ENCODE data around the gene TPD52L1.

Gene TPD52L1

DNA sequence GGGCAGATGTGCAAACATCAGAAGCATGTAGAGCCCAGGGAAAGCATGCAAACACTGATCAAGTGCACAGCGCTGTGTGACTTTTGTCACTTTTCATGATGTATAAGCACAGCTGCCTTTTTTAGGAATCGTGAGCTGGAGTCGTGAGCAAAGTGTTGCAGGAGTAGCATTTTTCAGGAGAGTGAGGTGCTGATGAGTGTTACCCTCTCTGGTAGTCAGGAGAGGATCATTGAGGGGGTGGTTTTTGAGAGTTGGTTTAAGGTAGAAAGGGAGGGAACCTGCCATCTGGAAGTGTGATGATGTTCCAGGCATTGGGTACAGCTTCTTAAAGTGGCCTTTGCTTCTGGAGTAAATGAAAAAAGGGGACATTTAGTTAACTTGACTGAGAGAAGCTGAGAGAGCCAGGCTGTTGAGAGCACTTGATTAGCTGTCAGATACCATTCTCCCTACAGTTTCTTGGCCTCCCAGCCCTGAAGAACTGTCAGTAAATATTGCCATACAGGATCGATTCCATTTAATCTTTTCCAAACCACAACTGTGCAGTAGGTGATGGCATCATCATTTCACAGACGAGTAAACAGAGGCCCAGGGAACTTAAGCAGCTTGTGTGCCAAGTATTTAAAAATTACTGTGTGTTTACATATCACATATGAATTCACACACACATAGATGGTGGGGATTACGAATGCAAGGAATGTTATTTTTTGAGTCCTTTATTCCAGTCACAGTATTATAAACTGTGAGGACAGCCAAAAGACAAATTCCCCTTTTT lies 28.9 kb downstream of the TPD52L1 start:
- Mint-ChIP-seq H3K9me3 (no peaks in the 10 kb centered on the region), H3K4me1 (ENCODE audit: low read depth) (no peaks in the 10 kb centered on the region), H3K27ac (no peak overlapping the region), H3K36me3 (ENCODE audit: low read depth) (no peaks in the 10 kb centered on the region), H3K4me3 (no peak overlapping the region), H3K27me3 (peaks cover 24% of the 10 kb centered on the region)

DNA sequence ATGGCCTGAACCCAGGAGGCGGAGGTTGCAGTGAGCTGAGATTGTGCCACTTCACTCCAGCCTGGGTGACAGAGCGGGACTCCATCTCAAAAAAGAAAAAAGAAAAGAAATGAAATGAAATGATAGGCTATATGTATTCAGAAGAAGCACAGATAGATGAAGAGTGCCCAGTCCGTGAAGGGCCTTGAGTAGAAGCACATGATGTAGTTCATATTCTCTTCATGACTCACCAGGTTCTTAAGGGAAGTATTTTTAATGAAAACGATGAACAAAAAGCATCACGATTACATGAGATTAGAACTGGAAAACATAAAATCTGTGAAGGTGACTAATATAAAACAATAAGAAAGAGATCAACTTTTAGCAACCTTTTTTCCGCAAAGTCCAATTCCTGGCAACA lies 29.8 kb downstream of the TPD52L1 start:
- no peak overlapping the region for H3K27ac Mint-ChIP-seq
- H3K27me3 Mint-ChIP-seq, result peaks cover 24% of the 10 kb centered on the region
- no peaks in the 10 kb centered on the region for H3K36me3 Mint-ChIP-seq (ENCODE audit: low read depth)
- no peaks in the 10 kb centered on the region for H3K4me1 Mint-ChIP-seq (ENCODE audit: low read depth)
- H3K9me3 Mint-ChIP-seq, result no peaks in the 10 kb centered on the region
- no peak overlapping the region for H3K4me3 Mint-ChIP-seq

GRCh38 chr6:125188037-125188436 lies 34.5 kb downstream of the TPD52L1 start:
- H3K9me3 Mint-ChIP-seq, result no peaks in the 10 kb centered on the region
- H3K27me3 Mint-ChIP-seq, result peaks cover 6% of the 10 kb centered on the region
- H3K4me3 Mint-ChIP-seq, result no peak overlapping the region
- H3K36me3 Mint-ChIP-seq (ENCODE audit: low read depth), result no peaks in the 10 kb centered on the region
- no peaks in the 10 kb centered on the region for H3K4me1 Mint-ChIP-seq (ENCODE audit: low read depth)
- H3K27ac Mint-ChIP-seq, result no peak overlapping the region

DNA sequence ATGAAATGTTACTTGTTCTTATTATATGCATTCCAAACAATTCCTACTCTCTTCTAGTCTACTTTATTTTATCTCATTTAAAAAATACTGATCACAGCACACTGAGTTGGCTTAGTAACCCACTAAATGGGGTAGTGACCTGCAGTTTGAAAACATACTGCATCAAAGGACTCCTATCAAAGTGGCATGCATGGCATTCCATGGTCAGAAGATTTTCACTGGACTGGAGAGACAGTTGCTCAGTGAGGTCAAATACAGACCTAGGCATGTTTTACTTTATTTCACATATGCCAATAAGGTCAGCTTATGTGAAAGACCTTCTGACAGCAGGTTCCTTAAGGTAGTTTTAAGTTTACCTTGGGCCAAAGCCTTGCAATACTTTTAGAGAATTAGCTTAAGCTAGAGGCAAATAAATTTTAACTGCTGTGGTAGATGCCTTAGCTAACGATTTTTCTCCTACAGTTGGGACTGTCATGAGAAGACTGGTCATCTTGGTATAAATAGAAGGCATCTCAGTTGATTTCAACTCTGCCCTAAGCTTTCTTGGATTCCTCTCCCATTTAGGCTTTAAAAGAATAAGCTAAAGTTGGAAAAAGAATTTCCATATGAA lies 35.1 kb downstream of the TPD52L1 start:
- no peaks in the 10 kb centered on the region for H3K9me3 Mint-ChIP-seq
- no peak overlapping the region for H3K27ac Mint-ChIP-seq
- no peaks in the 10 kb centered on the region for H3K36me3 Mint-ChIP-seq (ENCODE audit: low read depth)
- no peak overlapping the region for H3K4me3 Mint-ChIP-seq
- no peaks in the 10 kb centered on the region for H3K4me1 Mint-ChIP-seq (ENCODE audit: low read depth)
- no peaks in the 10 kb centered on the region for H3K27me3 Mint-ChIP-seq

DNA sequence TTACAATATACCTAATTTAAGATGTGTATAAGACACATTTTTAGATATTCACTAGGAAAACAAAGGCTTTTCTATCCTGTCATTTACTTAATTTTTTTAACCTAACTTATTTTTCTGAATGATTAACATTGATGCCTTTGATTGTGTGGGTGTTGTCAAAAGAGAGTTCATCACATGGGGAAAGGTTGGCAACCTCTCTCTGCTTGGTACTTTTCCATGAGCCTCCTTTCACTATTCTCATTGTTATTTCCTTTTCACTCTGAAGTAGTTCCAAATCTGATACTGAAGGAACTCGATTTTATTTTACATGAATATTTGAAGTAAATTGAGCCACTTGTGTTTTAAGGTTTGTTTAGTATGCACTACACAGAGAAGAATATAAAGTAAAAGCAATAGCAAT lies 35.9 kb downstream of the TPD52L1 start:
- no peaks in the 10 kb centered on the region for H3K27me3 Mint-ChIP-seq
- no peaks in the 10 kb centered on the region for H3K36me3 Mint-ChIP-seq (ENCODE audit: low read depth)
- H3K9me3 Mint-ChIP-seq, result no peaks in the 10 kb centered on the region
- no peak overlapping the region for H3K27ac Mint-ChIP-seq
- H3K4me1 Mint-ChIP-seq (ENCODE audit: low read depth), result no peaks in the 10 kb centered on the region
- H3K4me3 Mint-ChIP-seq, result no peak overlapping the region

- H3K27ac Mint-ChIP-seq, result no peak overlapping the region
- no peaks in the 10 kb centered on the region for H3K27me3 Mint-ChIP-seq
- no peaks in the 10 kb centered on the region for H3K4me1 Mint-ChIP-seq (ENCODE audit: low read depth)
- H3K9me3 Mint-ChIP-seq, result no peaks in the 10 kb centered on the region
- H3K4me3 Mint-ChIP-seq, result no peak overlapping the region
- no peaks in the 10 kb centered on the region for H3K36me3 Mint-ChIP-seq (ENCODE audit: low read depth)
These were observed 37.1 kb downstream of the TPD52L1 start for GRCh38 chr6:125190667-125191066.

DNA sequence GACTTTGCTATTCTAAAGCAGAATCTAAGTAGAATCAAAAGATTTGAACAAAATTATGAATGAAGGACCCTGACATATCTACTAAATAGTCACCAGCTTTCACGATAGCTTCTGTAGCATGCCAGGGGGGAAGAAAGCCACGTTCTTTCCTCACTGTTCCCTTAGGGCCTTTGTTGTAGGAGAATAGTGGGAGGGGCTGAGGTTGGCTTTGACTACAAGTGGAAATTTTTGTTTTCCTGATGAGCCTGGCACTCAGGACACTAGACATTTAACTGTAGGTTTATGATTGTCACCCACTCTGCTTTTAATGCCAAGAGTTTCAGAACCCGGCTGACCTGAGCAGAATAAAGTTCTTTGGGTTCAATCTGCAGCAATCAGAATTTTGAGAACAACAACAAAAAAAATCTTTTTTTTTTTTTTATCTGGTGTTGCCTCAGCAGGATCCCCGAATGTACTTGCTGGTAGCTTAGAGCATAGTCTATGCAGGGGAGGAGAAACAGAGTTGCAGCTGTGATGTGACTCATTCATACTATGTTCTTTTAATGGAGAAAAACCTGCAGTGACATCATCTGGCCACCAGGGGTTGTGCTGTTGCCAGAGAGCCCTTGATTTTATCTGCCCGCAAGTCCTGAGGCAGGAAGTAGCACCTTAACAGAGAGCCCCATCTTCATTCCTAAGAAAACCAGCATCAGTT lies 38.5 kb downstream of the TPD52L1 start:
- no peak overlapping the region for H3K4me3 Mint-ChIP-seq
- H3K4me1 Mint-ChIP-seq (ENCODE audit: low read depth), result no peaks in the 10 kb centered on the region
- no peaks in the 10 kb centered on the region for H3K9me3 Mint-ChIP-seq
- H3K36me3 Mint-ChIP-seq (ENCODE audit: low read depth), result no peaks in the 10 kb centered on the region
- peaks cover under 1% of the 10 kb centered on the region for H3K27me3 Mint-ChIP-seq
- H3K27ac Mint-ChIP-seq, result no peak overlapping the region

DNA sequence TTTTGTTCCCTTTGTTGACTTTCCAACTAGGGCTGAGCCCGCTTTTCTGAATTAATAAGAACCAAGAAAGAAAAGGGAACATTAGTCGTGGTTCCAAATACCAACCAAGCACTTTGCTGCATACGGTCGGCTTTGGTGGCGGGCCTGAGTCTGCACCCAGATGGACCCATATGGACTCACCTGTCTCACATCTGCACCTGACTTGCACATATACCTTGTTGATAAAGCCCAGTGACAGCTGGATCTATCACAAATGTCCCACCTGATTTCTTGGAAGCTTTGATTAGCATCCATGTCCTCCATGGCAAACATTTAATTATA lies 39.0 kb downstream of the TPD52L1 start:
- Mint-ChIP-seq H3K9me3 (no peaks in the 10 kb centered on the region), H3K36me3 (ENCODE audit: low read depth) (no peaks in the 10 kb centered on the region), H3K27ac (no peak overlapping the region), H3K4me1 (ENCODE audit: low read depth) (no peaks in the 10 kb centered on the region), H3K4me3 (no peak overlapping the region), H3K27me3 (peaks cover 4% of the 10 kb centered on the region)

DNA sequence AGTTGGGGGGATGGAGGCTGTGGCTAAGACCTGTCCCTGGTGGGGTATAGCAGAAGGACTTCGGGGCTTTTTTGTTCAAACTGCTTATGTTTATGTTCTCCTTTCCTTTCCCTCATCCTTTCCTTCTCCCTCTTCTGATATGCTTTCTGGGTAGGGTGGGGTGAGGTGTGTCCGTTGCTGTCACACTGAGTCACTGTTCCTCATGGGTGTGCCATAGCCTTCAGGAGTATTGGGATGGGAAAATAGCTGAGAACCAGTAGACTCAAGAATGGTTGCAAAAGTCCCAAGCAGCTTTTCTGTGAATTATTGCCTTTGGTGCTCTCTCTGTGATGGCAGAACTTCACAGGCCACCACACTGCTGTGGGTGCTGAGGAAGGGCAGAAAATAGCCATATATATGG lies 39.6 kb downstream of the TPD52L1 start:
- H3K4me1 Mint-ChIP-seq (ENCODE audit: low read depth), result no peaks in the 10 kb centered on the region
- no peaks in the 10 kb centered on the region for H3K9me3 Mint-ChIP-seq
- H3K36me3 Mint-ChIP-seq (ENCODE audit: low read depth), result no peaks in the 10 kb centered on the region
- peaks cover 4% of the 10 kb centered on the region for H3K27me3 Mint-ChIP-seq
- no peak overlapping the region for H3K27ac Mint-ChIP-seq
- H3K4me3 Mint-ChIP-seq, result no peak overlapping the region

GRCh38 chr6:125194941-125195340 lies 41.4 kb downstream of the TPD52L1 start:
- Mint-ChIP-seq H3K27ac (no peak overlapping the region), H3K27me3 (peaks cover 4% of the 10 kb centered on the region), H3K4me3 (no peak overlapping the region), H3K36me3 (ENCODE audit: low read depth) (no peaks in the 10 kb centered on the region), H3K9me3 (no peaks in the 10 kb centered on the region), H3K4me1 (ENCODE audit: low read depth) (no peaks in the 10 kb centered on the region)

GRCh38 chr6:125195526-125195925 lies 42.0 kb downstream of the TPD52L1 start:
- Mint-ChIP-seq H3K36me3 (ENCODE audit: low read depth) (no peaks in the 10 kb centered on the region), H3K4me1 (ENCODE audit: low read depth) (no peaks in the 10 kb centered on the region)

GRCh38 chr6:125196613-125197012 lies 43.0 kb downstream of the TPD52L1 start:
- no peaks in the 10 kb centered on the region for H3K9me3 Mint-ChIP-seq
- no peak overlapping the region for H3K4me3 Mint-ChIP-seq
- no peaks in the 10 kb centered on the region for H3K36me3 Mint-ChIP-seq (ENCODE audit: low read depth)
- H3K27me3 Mint-ChIP-seq, result peaks cover 4% of the 10 kb centered on the region
- H3K27ac Mint-ChIP-seq, result no peak overlapping the region
- H3K4me1 Mint-ChIP-seq (ENCODE audit: low read depth), result no peaks in the 10 kb centered on the region

More at GRCh38 chr6:125195526-125195925, 42.0 kb downstream of the TPD52L1 start:
- Mint-ChIP-seq H3K4me3 (no peak overlapping the region), H3K27me3 (peaks cover 4% of the 10 kb centered on the region), H3K27ac (no peak overlapping the region), H3K9me3 (no peaks in the 10 kb centered on the region)

GRCh38 chr6:125197795-125198269 lies 44.3 kb downstream of the TPD52L1 start:
- Mint-ChIP-seq H3K27ac (no peak overlapping the region), H3K4me3 (no peak overlapping the region), H3K36me3 (ENCODE audit: low read depth) (no peaks in the 10 kb centered on the region)

GRCh38 chr6:125198398-125198937 lies 44.9 kb downstream of the TPD52L1 start:
- Mint-ChIP-seq H3K36me3 (ENCODE audit: low read depth) (no peaks in the 10 kb centered on the region), H3K4me1 (ENCODE audit: low read depth) (no peaks in the 10 kb centered on the region), H3K27ac (no peak overlapping the region), H3K27me3 (peaks cover 7% of the 10 kb centered on the region), H3K9me3 (no peaks in the 10 kb centered on the region), H3K4me3 (no peak overlapping the region)

More at GRCh38 chr6:125197795-125198269, 44.3 kb downstream of the TPD52L1 start:
- Mint-ChIP-seq H3K4me1 (ENCODE audit: low read depth) (no peaks in the 10 kb centered on the region), H3K9me3 (no peaks in the 10 kb centered on the region), H3K27me3 (peaks cover 4% of the 10 kb centered on the region)

DNA sequence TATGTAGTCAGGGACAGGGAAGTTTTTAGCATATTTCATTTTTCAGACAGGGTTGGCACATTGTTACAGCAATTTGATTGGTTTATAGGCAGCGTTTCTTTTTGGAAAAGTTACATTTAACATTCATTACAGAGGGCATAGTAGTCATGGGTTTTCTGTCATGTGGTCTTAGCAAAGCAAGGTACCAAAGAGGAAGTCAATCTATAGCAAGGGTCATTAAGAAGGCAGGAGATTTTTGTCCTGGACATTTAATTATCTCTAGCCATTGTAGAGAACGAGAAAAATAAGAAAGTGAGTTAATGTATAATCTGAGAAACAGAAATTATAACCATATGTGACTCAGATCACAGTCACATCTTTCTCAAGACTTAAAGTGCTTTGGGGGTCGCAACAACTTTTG lies 47.4 kb downstream of the TPD52L1 start:
- peaks cover 7% of the 10 kb centered on the region for H3K27me3 Mint-ChIP-seq
- no peaks in the 10 kb centered on the region for H3K9me3 Mint-ChIP-seq
- no peak overlapping the region for H3K27ac Mint-ChIP-seq
- no peak overlapping the region for H3K4me3 Mint-ChIP-seq
- H3K36me3 Mint-ChIP-seq (ENCODE audit: low read depth), result no peaks in the 10 kb centered on the region
- H3K4me1 Mint-ChIP-seq (ENCODE audit: low read depth), result no peaks in the 10 kb centered on the region
